ENCODE measurements around the gene METTL9. TPM values are rescaled to one million over a fixed set of nuclear protein-coding genes. Genes with fewer than 3 reads are reported as not detected.

The METTL9 gene
- total and polyA plus RNA-seq, 2 of the 13 experiments (the other 11 are each of a cell fraction or from before 2014, with no cell fraction given): 123 to 204 TPM

GRCh38 chr16:21647562-21648164 lies 48.3 kb downstream of the METTL9 start (continued):
- no peak for TF ChIP-seq ZFP36L2 (CRISPR knock-in tag; IDR thresholded peaks at IDR 0.05)
- TF ChIP-seq RBM39 (IDR thresholded peaks at IDR 0.05; ENCODE audit: low read depth, low read length, poor library complexity, severe bottlenecking): no peak
- no peak for TF ChIP-seq ZNF451 (CRISPR knock-in tag; IDR thresholded peaks at IDR 0.05)
- TF ChIP-seq ZNF644 (CRISPR knock-in tag; IDR thresholded peaks at IDR 0.05; ENCODE audit: low read depth): no peak
- TF ChIP-seq ZNF770 (CRISPR knock-in tag; IDR thresholded peaks at IDR 0.05): peak; percentile 96
- no peak for TF ChIP-seq MXI1 (IDR thresholded peaks at IDR 0.05; ENCODE audit: borderline replicate concordance, low read depth, low read length)
- peak; percentile 61; the same call in 1 of the 2 replicates for TF ChIP-seq RXRA (CRISPR knock-in tag; IDR thresholded peaks at IDR 0.05)
- TF ChIP-seq ATRX (CRISPR knock-in tag; IDR thresholded peaks at IDR 0.05; ENCODE audit: borderline replicate concordance): no peak
- no peak for TF ChIP-seq MTERF4 (CRISPR knock-in tag; IDR thresholded peaks at IDR 0.05)
- no peak for TF ChIP-seq ATF4 (CRISPR knock-in tag; IDR thresholded peaks at IDR 0.05)
- no peak for TF ChIP-seq ZNF775 (CRISPR knock-in tag; IDR thresholded peaks at IDR 0.05; ENCODE audit: borderline replicate concordance)

All from HepG2 (cell line).